Measurements from ENCODE around the gene GAK.

Gene GAK

GRCh38 chr4:848803-849477 is 83.2 kb downstream of the GAK start:
- Histone ChIP-seq H3K9me3 (ENCODE audit: insufficient read depth, low read length) (no peaks in the 10 kb centered on the region), H3K9me2 (replicated peaks; ENCODE audit: insufficient read depth, low read length) (no peaks in the 10 kb centered on the region), H3K9ac (ENCODE audit: low read length) (no peak overlapping the region), H3K36me3 (ENCODE audit: low read length) (no peaks in the 10 kb centered on the region), H3K27me3 (ENCODE audit: low read length) (no peaks in the 10 kb centered on the region), H3K79me2 (ENCODE audit: insufficient read depth, low read length) (no peaks in the 10 kb centered on the region), H3K27ac (ENCODE audit: low read depth, low read length) (no peak overlapping the region), H3K4me3 (ENCODE audit: insufficient read depth, low read length, poor library complexity, severe bottlenecking) (no peak overlapping the region), H3F3A (ENCODE audit: insufficient read depth) (no peaks in the 10 kb centered on the region), H3K4me2 (ENCODE audit: low read depth, low read length, poor library complexity, severe bottlenecking) (no peak overlapping the region), H4K20me1 (ENCODE audit: low read depth, low read length) (no peaks in the 10 kb centered on the region), H2AFZ (ENCODE audit: low read depth, low read length, severe bottlenecking) (no peak overlapping the region)
- no peak for TF ChIP-seq EZH2phosphoT487 (conservative IDR thresholded peaks at IDR 0.05; ENCODE audit: low read length)
- TF ChIP-seq, protein P1, sequence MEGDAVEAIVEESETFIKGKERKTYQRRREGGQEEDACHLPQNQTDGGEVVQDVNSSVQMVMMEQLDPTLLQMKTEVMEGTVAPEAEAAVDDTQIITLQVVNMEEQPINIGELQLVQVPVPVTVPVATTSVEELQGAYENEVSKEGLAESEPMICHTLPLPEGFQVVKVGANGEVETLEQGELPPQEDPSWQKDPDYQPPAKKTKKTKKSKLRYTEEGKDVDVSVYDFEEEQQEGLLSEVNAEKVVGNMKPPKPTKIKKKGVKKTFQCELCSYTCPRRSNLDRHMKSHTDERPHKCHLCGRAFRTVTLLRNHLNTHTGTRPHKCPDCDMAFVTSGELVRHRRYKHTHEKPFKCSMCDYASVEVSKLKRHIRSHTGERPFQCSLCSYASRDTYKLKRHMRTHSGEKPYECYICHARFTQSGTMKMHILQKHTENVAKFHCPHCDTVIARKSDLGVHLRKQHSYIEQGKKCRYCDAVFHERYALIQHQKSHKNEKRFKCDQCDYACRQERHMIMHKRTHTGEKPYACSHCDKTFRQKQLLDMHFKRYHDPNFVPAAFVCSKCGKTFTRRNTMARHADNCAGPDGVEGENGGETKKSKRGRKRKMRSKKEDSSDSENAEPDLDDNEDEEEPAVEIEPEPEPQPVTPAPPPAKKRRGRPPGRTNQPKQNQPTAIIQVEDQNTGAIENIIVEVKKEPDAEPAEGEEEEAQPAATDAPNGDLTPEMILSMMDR (IDR thresholded peaks at IDR 0.05; ENCODE audit: insufficient read depth, low read length, poor library complexity, severe bottlenecking), result no peak

- H3K36me3 ChIP-seq (ENCODE audit: low read length), result no peaks in the 10 kb centered on the region
- H3K9me3 ChIP-seq (ENCODE audit: insufficient read depth, low read length), result no peaks in the 10 kb centered on the region
- H3K4me2 ChIP-seq (ENCODE audit: low read depth, low read length, poor library complexity, severe bottlenecking), result no peak overlapping the region
- H2AFZ ChIP-seq (ENCODE audit: low read depth, low read length, severe bottlenecking), result no peak overlapping the region
- no peaks in the 10 kb centered on the region for H3F3A ChIP-seq (ENCODE audit: insufficient read depth)
- no peaks in the 10 kb centered on the region for H3K27me3 ChIP-seq (ENCODE audit: low read length)
- H3K27ac ChIP-seq (ENCODE audit: low read depth, low read length), result no peak overlapping the region
- H3K79me2 ChIP-seq (ENCODE audit: insufficient read depth, low read length), result no peaks in the 10 kb centered on the region
- TF ChIP-seq, protein P1 (IDR thresholded peaks at IDR 0.05; ENCODE audit: insufficient read depth, low read length, poor library complexity, severe bottlenecking), result no peak
- TF ChIP-seq EZH2phosphoT487 (conservative IDR thresholded peaks at IDR 0.05; ENCODE audit: low read length), result no peak
- H3K4me3 ChIP-seq (ENCODE audit: insufficient read depth, low read length, poor library complexity, severe bottlenecking), result no peak overlapping the region
- no peak overlapping the region for H3K9ac ChIP-seq (ENCODE audit: low read length)
- no peaks in the 10 kb centered on the region for H3K9me2 ChIP-seq (replicated peaks; ENCODE audit: insufficient read depth, low read length)
- H4K20me1 ChIP-seq (ENCODE audit: low read depth, low read length), result no peaks in the 10 kb centered on the region
Observed at GRCh38 chr4:848307-848691, 83.8 kb downstream of the GAK start.

- no peak overlapping the region for H3K4me3 ChIP-seq (ENCODE audit: insufficient read depth, low read length, poor library complexity, severe bottlenecking)
- peaks cover 8% of the 10 kb centered on the region; the same call in 1 of the 2 replicates for H3K36me3 ChIP-seq (ENCODE audit: low read length)
- no peak overlapping the region for H3K9ac ChIP-seq (ENCODE audit: low read length)
- no peak overlapping the region for H2AFZ ChIP-seq (ENCODE audit: low read depth, low read length, severe bottlenecking)
- no peaks in the 10 kb centered on the region for H3K9me2 ChIP-seq (replicated peaks; ENCODE audit: insufficient read depth, low read length)
- TF ChIP-seq, protein P1 (IDR thresholded peaks at IDR 0.05; ENCODE audit: insufficient read depth, low read length, poor library complexity, severe bottlenecking), result no peak
- no peak for TF ChIP-seq EZH2phosphoT487 (conservative IDR thresholded peaks at IDR 0.05; ENCODE audit: low read length)
- no peaks in the 10 kb centered on the region for H4K20me1 ChIP-seq (ENCODE audit: low read depth, low read length)
- no peak overlapping the region for H3K27ac ChIP-seq (ENCODE audit: low read depth, low read length)
- no peak overlapping the region for H3K4me2 ChIP-seq (ENCODE audit: low read depth, low read length, poor library complexity, severe bottlenecking)
- no peaks in the 10 kb centered on the region for H3K79me2 ChIP-seq (ENCODE audit: insufficient read depth, low read length)
- H3F3A ChIP-seq (ENCODE audit: insufficient read depth), result 0 out of 2 replicates have a peak, but pooled peaks cover under 1% of the 10 kb centered on the region
- no peaks in the 10 kb centered on the region for H3K9me3 ChIP-seq (ENCODE audit: insufficient read depth, low read length)
- H3K27me3 ChIP-seq (ENCODE audit: low read length), result no peaks in the 10 kb centered on the region
Observed at GRCh38 chr4:845836-846251, 86.3 kb downstream of the GAK start.

Data from SU-DHL-6 (cell line).